DOHH2 (cell line): Measurements from ENCODE around the gene GJD3.

ENCODE experiments used
- H3F3A ChIP-seq: fragments of 200-600 bp; sonication (generic), shearing (Covaris generic); 2 replicates; pipeline ENCODE4 v1.6.0; 2016; ENCODE audit warnings: antibody characterized with exemption, mild to moderate bottlenecking; ENCODE audit not compliant: control insufficient read depth, insufficient read depth
- H3K27ac ChIP-seq: fragments of 200-600 bp; sonication (generic); 2 replicates; pipeline ENCODE4 v1.5.1; 2014; ENCODE audit warnings: low read depth, mild to moderate bottlenecking, low read length, moderate library complexity
- H3K27me3 ChIP-seq: fragments of 200-600 bp; sonication (generic); 2 replicates; pipeline ENCODE4 v1.6.1; 2014; ENCODE audit warnings: mild to moderate bottlenecking, low read length, mixed read lengths; ENCODE audit not compliant: control insufficient read depth
- H3K36me3 ChIP-seq: fragments of 200-600 bp; sonication (generic); 2 replicates; pipeline ENCODE4 v1.6.1; 2014; ENCODE audit warnings: mild to moderate bottlenecking, low read length, moderate library complexity, mixed read lengths; ENCODE audit not compliant: control insufficient read depth
- H3K4me1 ChIP-seq: fragments of 200-600 bp; sonication (generic); 2 replicates; pipeline ENCODE4 v1.6.1; 2014; ENCODE audit warnings: mild to moderate bottlenecking, low read length, mixed read lengths; ENCODE audit not compliant: control insufficient read depth
- H3K4me2 ChIP-seq: fragments of 200-600 bp; sonication (generic); 2 replicates; pipeline ENCODE4 v1.6.0; 2014; ENCODE audit warnings: mild to moderate bottlenecking, low read length, moderate library complexity
- H3K4me3 ChIP-seq: fragments of 200-600 bp; sonication (generic); 2 replicates; pipeline ENCODE4 v1.5.1; 2014; ENCODE audit warnings: mild to moderate bottlenecking, low read length, mixed read lengths
- H3K79me2 ChIP-seq: fragments of 200-600 bp; sonication (generic); 2 replicates; pipeline ENCODE4 v1.6.1; 2014; ENCODE audit warnings: mild to moderate bottlenecking, low read length, mixed read lengths; ENCODE audit not compliant: control insufficient read depth
- H3K9me2 ChIP-seq: fragments of 200-600 bp; sonication (generic); replicated peaks from 2 replicates; pipeline ENCODE4 v1.6.1; 2014; ENCODE audit warnings: mild to moderate bottlenecking, low read length, mixed read lengths; ENCODE audit not compliant: control insufficient read depth
- H3K9me3 ChIP-seq: fragments of 200-600 bp; sonication (generic); 2 replicates; pipeline ENCODE4 v1.6.1; 2014; ENCODE audit warnings: antibody characterized with exemption, low read length, mixed read lengths; ENCODE audit not compliant: control insufficient read depth, insufficient read depth
- H4K20me1 ChIP-seq: fragments of 200-600 bp; sonication (generic); 2 replicates; pipeline ENCODE4 v1.6.0; 2014; ENCODE audit warnings: low read depth, mild to moderate bottlenecking, antibody characterized with exemption, low read length, moderate library complexity; ENCODE audit not compliant: control insufficient read depth, insufficient read depth
- CTCF ChIP-seq: fragments of 200-600 bp; sonication (generic); IDR thresholded peaks from one replicate; pipeline ENCODE4 v1.5.1; 2014; ENCODE audit warnings: antibody characterized with exemption, mild to moderate bottlenecking, low read depth, low read length; ENCODE audit not compliant: poor library complexity, severe bottlenecking
- EZH2phosphoT487 ChIP-seq: fragments of 200-600 bp; sonication (generic); IDR thresholded peaks from 2 replicates; pipeline ENCODE4 v1.6.1; 2017; ENCODE audit warnings: borderline replicate concordance, mild to moderate bottlenecking, antibody characterized with exemption, low read length, moderate library complexity, mixed read lengths

Gene GJD3

GRCh38 chr17:40326832-40327199 lies 37.7 kb downstream of the GJD3 start:
- H3K27me3 ChIP-seq, result no peaks in the 10 kb centered on the region
- no peak overlapping the region for H3K27ac ChIP-seq
- peak overlapping the region; percentile 38; the same call in 1 of the 2 replicates for H3K4me3 ChIP-seq
- TF ChIP-seq EZH2phosphoT487, result no peak
- no peak for TF ChIP-seq CTCF
- H4K20me1 ChIP-seq, result peaks cover 35% of the 10 kb centered on the region
- peaks cover 12% of the 10 kb centered on the region for H3K36me3 ChIP-seq
- peak overlapping the region; percentile 62 for H3K4me2 ChIP-seq
- H3K79me2 ChIP-seq, result peaks cover 76% of the 10 kb centered on the region
- no peaks in the 10 kb centered on the region for H3F3A ChIP-seq
- peaks cover 73% of the 10 kb centered on the region for H3K4me1 ChIP-seq
- H3K9me2 ChIP-seq, result no peaks in the 10 kb centered on the region
- H3K9me3 ChIP-seq, result no peaks in the 10 kb centered on the region

- H3K79me2 ChIP-seq, result peaks cover 82% of the 10 kb centered on the region
- H3K4me2 ChIP-seq, result peak overlapping the region; percentile 62
- H3K27ac ChIP-seq, result peak overlapping the region; percentile 3; the same call in 1 of the 2 replicates
- TF ChIP-seq EZH2phosphoT487, result no peak
- no peak for TF ChIP-seq CTCF
- H3K36me3 ChIP-seq, result peaks cover 6% of the 10 kb centered on the region
- no peaks in the 10 kb centered on the region for H3K9me2 ChIP-seq
- H3K9me3 ChIP-seq, result no peaks in the 10 kb centered on the region
- H3K4me3 ChIP-seq, result peak overlapping the region; percentile 38
- H3F3A ChIP-seq, result no peaks in the 10 kb centered on the region
- no peaks in the 10 kb centered on the region for H3K27me3 ChIP-seq
- peaks cover 35% of the 10 kb centered on the region for H4K20me1 ChIP-seq
- peaks cover 79% of the 10 kb centered on the region for H3K4me1 ChIP-seq
Observed at GRCh38 chr17:40326014-40326831, 38.3 kb downstream of the GJD3 start.

GRCh38 chr17:40325156-40326013 lies 39.2 kb downstream of the GJD3 start:
- Histone ChIP-seq H3K9me2 (no peaks in the 10 kb centered on the region), H3K27me3 (no peaks in the 10 kb centered on the region), H3K27ac (peak overlapping the region; percentile 3; the same call in 1 of the 2 replicates), H3K4me2 (peak overlapping the region; percentile 80), H3K4me1 (peaks cover 83% of the 10 kb centered on the region), H4K20me1 (peaks cover 35% of the 10 kb centered on the region), H3K9me3 (no peaks in the 10 kb centered on the region), H3K36me3 (no peaks in the 10 kb centered on the region), H3K79me2 (peaks cover 87% of the 10 kb centered on the region), H3F3A (no peaks in the 10 kb centered on the region), H3K4me3 (peak overlapping the region; percentile 38)
- no peak for TF ChIP-seq EZH2phosphoT487
- TF ChIP-seq CTCF, result no peak
